Aortic smooth muscle cell (primary cell): ENCODE data around the gene MAGEL2. TPM values are rescaled to one million over a fixed set of nuclear protein-coding genes. Genes with fewer than 3 reads are reported as not detected.

Experiments
- total RNA-seq: library from RNA; depleted of rRNA; stranded (reverse); fragments of >200 nt; gene quantifications from 2 replicates; pipeline ENCODE4 v1.2.3, GENCODE V29; 2014

The MAGEL2 gene
- 0.06 TPM in 1 of 2 replicates, not detected in the other for total RNA-seq

GRCh38 chr15:23647421-23648370 lies at the start of gene MAGEL2:
Gene MAGEL2, minus strand, starts transcription at chr15:23647867. Its CDS starts 125 bp downstream, at chr15:23647742.

GRCh38 chr15:23687143-23687470 lies 39.4 kb upstream of the MAGEL2 start, which contains the start of gene NDN:
Gene NDN, minus strand, starts transcription at chr15:23687305. Its CDS starts 88 bp downstream, at chr15:23687217.

Other genes with a start within 250 kb of the MAGEL2 start
- not detected in 2 replicates for gene GOLGA6L2, start 200.6 kb downstream of the MAGEL2 start, total RNA-seq
- 0.06 TPM in 1 of 2 replicates, not detected in the other for gene MKRN3, start 82.2 kb downstream of the MAGEL2 start, total RNA-seq
- gene NDN, start 39.4 kb upstream of the MAGEL2 start, total RNA-seq: 39.4 and 42.4 TPM in 2 replicates